Measurements from ENCODE around the gene TCF7L2. TPM values are rescaled to one million over a fixed set of nuclear protein-coding genes. Genes with fewer than 3 reads are reported as not detected.

The TCF7L2 gene
- polyA plus RNA-seq, 1 donor from 2014 or later: 1.7 TPM

DNA sequence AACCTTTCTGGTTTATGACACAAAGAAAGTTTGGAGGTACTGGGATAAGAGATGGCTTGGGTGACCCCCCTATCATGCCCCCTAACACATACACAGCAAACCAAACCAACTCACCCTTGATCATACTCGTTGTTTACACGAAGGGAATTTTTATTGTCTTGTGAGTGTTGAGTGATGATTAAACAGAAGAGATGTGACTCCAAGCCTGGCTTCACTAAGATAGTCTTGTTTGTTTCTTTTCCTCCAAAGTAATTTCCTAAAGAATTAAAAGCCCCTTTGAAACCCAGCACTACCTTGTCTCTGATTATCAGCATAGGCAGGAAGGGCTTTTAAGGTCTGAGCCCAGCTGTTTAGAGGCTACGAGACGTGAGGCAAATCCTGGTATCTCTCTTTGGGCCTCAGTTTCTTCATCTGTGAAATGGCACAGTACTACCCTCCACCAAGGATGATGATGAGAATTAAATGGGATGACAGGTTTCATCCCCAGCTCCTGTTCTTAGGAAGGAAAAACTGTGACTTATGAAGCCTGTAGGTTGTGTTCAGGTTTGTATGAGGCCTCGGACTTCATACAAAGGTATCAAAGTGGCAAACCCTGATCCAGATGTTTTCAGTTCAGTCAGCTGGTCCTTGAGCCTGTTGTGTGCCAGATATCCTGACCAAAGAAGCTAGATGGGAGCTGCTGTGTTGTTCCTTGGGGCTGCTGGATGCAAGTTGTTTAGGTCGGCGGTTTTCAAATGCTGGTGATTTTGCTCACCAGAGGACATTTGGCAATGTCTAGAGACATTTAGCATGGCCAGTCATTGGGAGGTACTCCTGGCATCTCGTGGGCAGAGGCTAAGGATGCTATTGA, 51.8 kb downstream of the TCF7L2 start:
- H3K9me3 ChIP-seq (ENCODE audit: low read length): no peaks in the 10 kb centered on the region
- TF ChIP-seq MXI1 (conservative IDR thresholded peaks at IDR 0.05; ENCODE audit: poor library complexity, severe bottlenecking): no peak
- no peak for TF ChIP-seq TAF1 (IDR thresholded peaks at IDR 0.05; ENCODE audit: low read depth)
- no peak for TF ChIP-seq SMC3 (conservative IDR thresholded peaks at IDR 0.05; ENCODE audit: poor library complexity)
- TF ChIP-seq EZH2 (IDR thresholded peaks at IDR 0.05; ENCODE audit: borderline replicate concordance, insufficient read depth, low read length, poor library complexity, severe bottlenecking): no peak
- TF ChIP-seq POLR2AphosphoS5 (IDR thresholded peaks at IDR 0.05): no peak
- TF ChIP-seq RAD21 (conservative IDR thresholded peaks at IDR 0.05): no peak
- no peak for TF ChIP-seq EP300 (conservative IDR thresholded peaks at IDR 0.05; ENCODE audit: poor library complexity, severe bottlenecking)
- TF ChIP-seq CTCF (IDR thresholded peaks at IDR 0.05; ENCODE audit: poor library complexity, severe bottlenecking): no peak
- TF ChIP-seq, protein P1, sequence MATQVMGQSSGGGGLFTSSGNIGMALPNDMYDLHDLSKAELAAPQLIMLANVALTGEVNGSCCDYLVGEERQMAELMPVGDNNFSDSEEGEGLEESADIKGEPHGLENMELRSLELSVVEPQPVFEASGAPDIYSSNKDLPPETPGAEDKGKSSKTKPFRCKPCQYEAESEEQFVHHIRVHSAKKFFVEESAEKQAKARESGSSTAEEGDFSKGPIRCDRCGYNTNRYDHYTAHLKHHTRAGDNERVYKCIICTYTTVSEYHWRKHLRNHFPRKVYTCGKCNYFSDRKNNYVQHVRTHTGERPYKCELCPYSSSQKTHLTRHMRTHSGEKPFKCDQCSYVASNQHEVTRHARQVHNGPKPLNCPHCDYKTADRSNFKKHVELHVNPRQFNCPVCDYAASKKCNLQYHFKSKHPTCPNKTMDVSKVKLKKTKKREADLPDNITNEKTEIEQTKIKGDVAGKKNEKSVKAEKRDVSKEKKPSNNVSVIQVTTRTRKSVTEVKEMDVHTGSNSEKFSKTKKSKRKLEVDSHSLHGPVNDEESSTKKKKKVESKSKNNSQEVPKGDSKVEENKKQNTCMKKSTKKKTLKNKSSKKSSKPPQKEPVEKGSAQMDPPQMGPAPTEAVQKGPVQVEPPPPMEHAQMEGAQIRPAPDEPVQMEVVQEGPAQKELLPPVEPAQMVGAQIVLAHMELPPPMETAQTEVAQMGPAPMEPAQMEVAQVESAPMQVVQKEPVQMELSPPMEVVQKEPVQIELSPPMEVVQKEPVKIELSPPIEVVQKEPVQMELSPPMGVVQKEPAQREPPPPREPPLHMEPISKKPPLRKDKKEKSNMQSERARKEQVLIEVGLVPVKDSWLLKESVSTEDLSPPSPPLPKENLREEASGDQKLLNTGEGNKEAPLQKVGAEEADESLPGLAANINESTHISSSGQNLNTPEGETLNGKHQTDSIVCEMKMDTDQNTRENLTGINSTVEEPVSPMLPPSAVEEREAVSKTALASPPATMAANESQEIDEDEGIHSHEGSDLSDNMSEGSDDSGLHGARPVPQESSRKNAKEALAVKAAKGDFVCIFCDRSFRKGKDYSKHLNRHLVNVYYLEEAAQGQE (IDR thresholded peaks at IDR 0.05; ENCODE audit: borderline replicate concordance): no peak
- H2AFZ ChIP-seq (ENCODE audit: low read depth, low read length): no peak overlapping the region
- no peaks in the 10 kb centered on the region for H3F3A ChIP-seq (ENCODE audit: insufficient read depth, low read length, poor library complexity, severe bottlenecking)
- no peaks in the 10 kb centered on the region for H3K36me3 ChIP-seq (ENCODE audit: insufficient read depth, low read length)
- H3K79me2 ChIP-seq (replicated peaks; ENCODE audit: insufficient read depth, low read length): peaks cover 22% of the 10 kb centered on the region
- no peaks in the 10 kb centered on the region for H3K27me3 ChIP-seq (ENCODE audit: insufficient read depth, low read depth, low read length)
- H4K20me1 ChIP-seq (ENCODE audit: insufficient read depth): no peaks in the 10 kb centered on the region
- no peak overlapping the region for H3K27ac ChIP-seq (ENCODE audit: low read length)
- no peak overlapping the region for H3K9ac ChIP-seq (ENCODE audit: low read length)
- H3K4me2 ChIP-seq (ENCODE audit: low read length): no peak overlapping the region
- no peaks in the 10 kb centered on the region for H3K9me2 ChIP-seq (ENCODE audit: insufficient read depth, low read length)
- H3K4me3 ChIP-seq (ENCODE audit: low read length): no peak overlapping the region

DNA sequence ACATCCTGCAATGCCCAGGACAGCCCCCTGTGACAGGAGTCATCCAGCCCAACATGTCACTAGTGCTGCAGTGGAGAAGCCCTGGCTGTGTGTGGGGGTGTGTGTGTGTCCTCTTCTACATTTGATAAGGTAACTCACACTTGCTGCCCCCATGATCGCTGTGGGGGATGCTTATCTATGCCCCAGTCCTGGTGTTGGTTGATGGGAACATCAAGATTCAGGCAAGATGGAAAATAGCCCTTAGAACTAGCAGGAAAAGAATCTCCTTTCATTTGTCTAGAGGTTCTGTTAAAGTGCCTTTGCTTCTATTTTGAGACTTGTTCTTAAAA, 52.4 kb downstream of the TCF7L2 start:
- no peak overlapping the region for H3K4me3 ChIP-seq (ENCODE audit: low read length)
- no peaks in the 10 kb centered on the region for H3K27me3 ChIP-seq (ENCODE audit: insufficient read depth, low read depth, low read length)
- H3K9me2 ChIP-seq (ENCODE audit: insufficient read depth, low read length): no peaks in the 10 kb centered on the region
- H3K79me2 ChIP-seq (replicated peaks; ENCODE audit: insufficient read depth, low read length): peaks cover 22% of the 10 kb centered on the region
- H3F3A ChIP-seq (ENCODE audit: insufficient read depth, low read length, poor library complexity, severe bottlenecking): no peaks in the 10 kb centered on the region
- no peak overlapping the region for H3K9ac ChIP-seq (ENCODE audit: low read length)
- H3K9me3 ChIP-seq (ENCODE audit: low read length): no peaks in the 10 kb centered on the region
- H3K27ac ChIP-seq (ENCODE audit: low read length): no peak overlapping the region
- no peaks in the 10 kb centered on the region for H4K20me1 ChIP-seq (ENCODE audit: insufficient read depth)
- no peak overlapping the region for H2AFZ ChIP-seq (ENCODE audit: low read depth, low read length)
- no peak overlapping the region for H3K4me2 ChIP-seq (ENCODE audit: low read length)
- no peaks in the 10 kb centered on the region for H3K36me3 ChIP-seq (ENCODE audit: insufficient read depth, low read length)
- TF ChIP-seq MXI1 (conservative IDR thresholded peaks at IDR 0.05; ENCODE audit: poor library complexity, severe bottlenecking): no peak
- TF ChIP-seq CTCF (IDR thresholded peaks at IDR 0.05; ENCODE audit: poor library complexity, severe bottlenecking): no peak
- TF ChIP-seq RAD21 (conservative IDR thresholded peaks at IDR 0.05): no peak
- TF ChIP-seq EP300 (conservative IDR thresholded peaks at IDR 0.05; ENCODE audit: poor library complexity, severe bottlenecking): no peak
- no peak for TF ChIP-seq SMC3 (conservative IDR thresholded peaks at IDR 0.05; ENCODE audit: poor library complexity)
- no peak for TF ChIP-seq POLR2AphosphoS5 (IDR thresholded peaks at IDR 0.05)
